ENCODE measurements around the gene TM4SF1.

Gene TM4SF1

DNA sequence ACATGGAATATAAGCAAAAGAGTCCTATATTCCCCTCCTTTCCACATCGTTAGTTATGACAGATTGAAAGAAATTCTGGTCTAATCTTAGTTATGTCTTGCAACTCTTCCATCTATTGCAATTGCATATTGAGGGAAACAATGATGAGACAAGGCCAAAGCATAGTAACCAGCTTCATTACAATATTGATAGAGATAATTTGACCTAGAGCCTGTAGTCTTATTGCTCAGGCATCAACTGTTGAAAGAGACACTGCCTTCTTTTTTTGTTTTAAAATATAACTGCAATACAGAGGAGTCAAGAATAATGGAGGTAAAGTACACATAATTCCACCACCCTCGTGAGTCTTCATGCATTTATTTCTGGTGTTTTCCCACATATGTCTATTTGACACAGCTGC lies 46.1 kb downstream of the TM4SF1 start:
- TF ChIP-seq, protein P1, sequence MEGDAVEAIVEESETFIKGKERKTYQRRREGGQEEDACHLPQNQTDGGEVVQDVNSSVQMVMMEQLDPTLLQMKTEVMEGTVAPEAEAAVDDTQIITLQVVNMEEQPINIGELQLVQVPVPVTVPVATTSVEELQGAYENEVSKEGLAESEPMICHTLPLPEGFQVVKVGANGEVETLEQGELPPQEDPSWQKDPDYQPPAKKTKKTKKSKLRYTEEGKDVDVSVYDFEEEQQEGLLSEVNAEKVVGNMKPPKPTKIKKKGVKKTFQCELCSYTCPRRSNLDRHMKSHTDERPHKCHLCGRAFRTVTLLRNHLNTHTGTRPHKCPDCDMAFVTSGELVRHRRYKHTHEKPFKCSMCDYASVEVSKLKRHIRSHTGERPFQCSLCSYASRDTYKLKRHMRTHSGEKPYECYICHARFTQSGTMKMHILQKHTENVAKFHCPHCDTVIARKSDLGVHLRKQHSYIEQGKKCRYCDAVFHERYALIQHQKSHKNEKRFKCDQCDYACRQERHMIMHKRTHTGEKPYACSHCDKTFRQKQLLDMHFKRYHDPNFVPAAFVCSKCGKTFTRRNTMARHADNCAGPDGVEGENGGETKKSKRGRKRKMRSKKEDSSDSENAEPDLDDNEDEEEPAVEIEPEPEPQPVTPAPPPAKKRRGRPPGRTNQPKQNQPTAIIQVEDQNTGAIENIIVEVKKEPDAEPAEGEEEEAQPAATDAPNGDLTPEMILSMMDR (IDR thresholded peaks at IDR 0.05; ENCODE audit: low read depth, low read length) = no peak
- DNase-seq (ENCODE audit: low read depth, low spot score) = no peak
- in situ Hi-C loops (cut with HindIII; ENCODE audit: low sequenced_read_pairs) = no loop called here
- H3K4me3 ChIP-seq (ENCODE audit: low read depth, low read length) = no peak overlapping the region

DNA sequence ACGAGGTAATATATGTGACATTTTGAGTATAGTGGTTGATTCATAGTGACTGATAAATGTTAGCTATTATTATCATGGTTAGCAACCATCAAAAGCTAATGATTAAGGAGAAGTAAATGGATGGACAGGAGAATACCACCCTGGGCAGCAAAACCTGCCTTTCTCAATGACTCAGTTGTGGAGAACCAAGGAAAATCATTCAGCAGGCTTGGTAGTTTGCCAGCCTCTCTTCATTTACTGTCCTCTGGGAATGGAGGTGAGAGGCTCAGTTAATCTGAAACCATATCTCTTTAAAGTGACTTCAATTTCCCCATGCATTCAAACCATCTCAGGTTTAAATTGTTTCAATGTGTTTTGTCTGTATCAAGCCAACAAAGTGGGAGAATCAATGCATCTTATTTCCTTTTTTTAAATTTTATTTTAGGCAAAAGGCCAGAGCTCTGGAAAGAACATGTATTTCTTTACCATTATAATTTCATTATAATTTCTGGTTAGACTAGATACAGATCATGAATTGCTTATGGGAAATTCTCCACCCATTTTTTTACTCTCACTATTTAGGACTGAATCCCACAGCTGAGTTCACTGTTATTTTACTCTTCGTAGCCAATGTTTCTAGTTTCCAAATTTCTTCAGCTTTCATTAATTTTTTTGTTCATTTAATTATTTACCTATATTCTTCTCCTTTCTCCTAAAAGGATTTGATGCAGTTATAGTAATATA lies 46.7 kb downstream of the TM4SF1 start:
- H3K4me3 ChIP-seq (ENCODE audit: low read depth, low read length) = no peak overlapping the region
- in situ Hi-C loops (cut with HindIII; ENCODE audit: low sequenced_read_pairs) = no loop called here
- peak; percentile 26 for DNase-seq (ENCODE audit: low read depth, low spot score)
- TF ChIP-seq, protein P1 (IDR thresholded peaks at IDR 0.05; ENCODE audit: low read depth, low read length) = no peak

DNA sequence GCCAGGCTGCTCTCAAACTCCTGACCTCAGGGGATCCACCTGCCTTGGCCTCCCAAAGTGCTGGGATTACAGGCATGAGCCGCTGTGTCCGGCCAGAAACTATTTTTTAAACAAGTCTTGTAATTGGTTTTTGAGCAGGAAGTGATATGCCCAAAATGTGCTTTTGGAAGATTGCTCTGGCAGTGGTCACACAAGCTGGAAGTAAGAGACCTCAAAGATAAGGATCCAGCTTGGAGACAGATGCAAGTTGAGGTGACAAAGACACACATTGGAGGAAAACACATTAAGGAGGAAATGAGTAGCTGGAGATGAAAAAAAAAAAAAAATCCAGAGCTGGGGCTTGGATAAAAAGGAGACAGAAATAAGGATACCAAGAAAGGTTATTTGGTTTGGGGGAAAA lies 50.3 kb downstream of the TM4SF1 start:
- TF ChIP-seq, protein P1 (IDR thresholded peaks at IDR 0.05; ENCODE audit: low read depth, low read length) = no peak
- in situ Hi-C loops (cut with HindIII; ENCODE audit: low sequenced_read_pairs) = no loop called here
- H3K4me3 ChIP-seq (ENCODE audit: low read depth, low read length) = no peak overlapping the region
- DNase-seq (ENCODE audit: low read depth, low spot score) = no peak

DNA sequence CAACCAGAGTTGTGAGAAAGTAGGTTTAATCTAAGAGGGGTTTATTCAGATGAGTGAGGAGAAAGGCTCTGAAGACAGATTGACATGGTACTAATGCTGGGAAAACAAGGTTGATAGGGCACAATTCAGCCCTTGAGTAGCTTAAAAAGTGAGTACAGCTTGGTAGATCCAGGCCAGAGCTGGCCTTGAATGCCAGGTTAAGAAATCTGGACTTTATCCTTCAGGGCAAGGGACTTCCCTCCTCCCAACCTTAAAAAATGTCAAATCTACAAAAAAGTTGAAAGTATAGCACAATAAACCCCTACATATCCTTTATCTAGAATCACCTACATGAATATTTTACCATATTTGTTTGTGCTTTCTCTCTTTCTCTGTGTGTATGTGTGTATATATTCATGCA lies 51.9 kb downstream of the TM4SF1 start:
- no peak for DNase-seq (ENCODE audit: low read depth, low spot score)
- H3K4me3 ChIP-seq (ENCODE audit: low read depth, low read length) = no peak overlapping the region
- in situ Hi-C loops (cut with HindIII; ENCODE audit: low sequenced_read_pairs) = no loop called here
- TF ChIP-seq, protein P1 (IDR thresholded peaks at IDR 0.05; ENCODE audit: low read depth, low read length) = no peak

DNA sequence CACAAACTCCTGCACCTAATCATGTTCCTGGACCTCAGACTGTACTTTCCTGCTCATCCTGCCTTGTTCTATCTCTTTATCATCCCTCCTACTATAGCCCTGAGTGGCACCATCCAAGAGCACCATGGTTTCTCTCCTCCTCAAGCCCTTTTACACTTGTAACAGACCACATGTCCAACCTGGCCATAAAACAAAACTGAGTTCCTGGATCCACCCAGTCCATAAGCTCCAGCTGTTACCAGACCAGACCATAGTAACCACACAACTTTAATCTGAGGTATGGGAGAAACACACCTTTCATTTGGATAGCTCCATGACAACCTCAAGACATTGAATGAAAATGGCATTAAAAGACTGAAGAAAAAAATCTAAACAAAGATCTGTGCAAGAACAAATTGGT lies 53.1 kb downstream of the TM4SF1 start:
- in situ Hi-C loops (cut with HindIII; ENCODE audit: low sequenced_read_pairs) = no loop called here

DNA sequence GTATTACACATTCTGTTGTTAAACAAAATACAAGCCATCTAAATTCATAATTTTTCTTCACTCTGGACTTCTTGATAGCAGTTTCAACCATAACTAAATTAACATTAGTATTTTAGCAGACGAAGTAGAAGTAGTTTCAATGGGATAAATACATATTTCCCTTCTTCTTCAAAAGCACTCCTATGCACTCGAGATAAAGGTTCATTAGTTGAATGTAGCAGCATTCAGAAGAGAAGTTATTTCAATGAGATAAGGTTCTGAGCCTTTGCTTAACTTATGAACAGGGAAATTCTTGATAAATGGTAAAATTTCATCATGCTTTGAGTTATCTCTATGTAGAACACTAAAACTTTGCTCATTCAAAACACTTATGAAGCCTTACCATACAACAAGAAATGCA lies 55.8 kb downstream of the TM4SF1 start:
- in situ Hi-C loops (cut with HindIII; ENCODE audit: low sequenced_read_pairs) = no loop called here
- TF ChIP-seq, protein P1 (IDR thresholded peaks at IDR 0.05; ENCODE audit: low read depth, low read length) = no peak
- no peak for DNase-seq (ENCODE audit: low read depth, low spot score)
- H3K4me3 ChIP-seq (ENCODE audit: low read depth, low read length) = no peak overlapping the region

More for the DNA sequence above, 53.1 kb downstream of the TM4SF1 start:
- no peak for DNase-seq (ENCODE audit: low read depth, low spot score)
- H3K4me3 ChIP-seq (ENCODE audit: low read depth, low read length) = no peak overlapping the region
- TF ChIP-seq, protein P1 (IDR thresholded peaks at IDR 0.05; ENCODE audit: low read depth, low read length) = no peak

Measured in astrocyte of the spinal cord (primary cell).